Kasumi-1 (cell line): ENCODE measurements around the gene LYL1.

Experiments
- DNase-seq, 2 experiments: peaks; one replicate each; lab custom pipeline; 2025; lab: John Stamatoyannopoulos, UW

The LYL1 gene

GRCh38 chr19:13073263-13073662 is 29.4 kb downstream of the LYL1 start:
- no peak for DNase-seq

- DNase-seq, result no peak
Measured at GRCh38 chr19:13072188-13072908, 30.3 kb downstream of the LYL1 start.

- DNase-seq, result no peak
Measured at GRCh38 chr19:13071444-13072187, 31.0 kb downstream of the LYL1 start.

GRCh38 chr19:13070425-13071140 is 32.1 kb downstream of the LYL1 start:
- no peak for DNase-seq

GRCh38 chr19:13069415-13070359 is 33.0 kb downstream of the LYL1 start:
- DNase-seq, result no peak

- DNase-seq, result peak; percentile 3 to 30
Measured at GRCh38 chr19:13068085-13068846, 34.4 kb downstream of the LYL1 start.

GRCh38 chr19:13066933-13067807 is 35.5 kb downstream of the LYL1 start:
- DNase-seq, result no peak

- DNase-seq, result peak in 1 of 2 experiments; percentile 20
Measured at GRCh38 chr19:13066226-13066625, 36.4 kb downstream of the LYL1 start.

GRCh38 chr19:13064092-13064489 is 38.6 kb downstream of the LYL1 start:
- DNase-seq, result no peak

- no peak for DNase-seq
Measured at GRCh38 chr19:13063461-13064091, 39.1 kb downstream of the LYL1 start.

GRCh38 chr19:13062317-13062716 is 40.3 kb downstream of the LYL1 start:
- no peak for DNase-seq

- peak; percentile 65 to 73 for DNase-seq
Measured at GRCh38 chr19:13060964-13061927, 41.4 kb downstream of the LYL1 start.

GRCh38 chr19:13060233-13060963 is 42.3 kb downstream of the LYL1 start:
- no peak for DNase-seq

- DNase-seq, result no peak
Measured at GRCh38 chr19:13058951-13059660, 43.6 kb downstream of the LYL1 start.

- DNase-seq, result no peak
Measured at GRCh38 chr19:13057744-13058143, 44.9 kb downstream of the LYL1 start.

- no peak for DNase-seq
Measured at GRCh38 chr19:13057147-13057572, 45.5 kb downstream of the LYL1 start.
